NCI-H2107 treated with DMSO at 0.1 percent for 48 hours (cell line): ENCODE measurements around the gene EIF5.
A peak's percentile ranks its signal among the peaks of the same experiment; 100 is the strongest.

ENCODE experiments used
- DNase-seq: peaks from one replicate; lab custom pipeline; 2025; ENCODE audit not compliant: unreplicated experiment; lab: John Stamatoyannopoulos, UW

Gene EIF5

GRCh38 chr14:103392572-103392971, 58.5 kb downstream of the EIF5 start:
- no peak for DNase-seq

DNA sequence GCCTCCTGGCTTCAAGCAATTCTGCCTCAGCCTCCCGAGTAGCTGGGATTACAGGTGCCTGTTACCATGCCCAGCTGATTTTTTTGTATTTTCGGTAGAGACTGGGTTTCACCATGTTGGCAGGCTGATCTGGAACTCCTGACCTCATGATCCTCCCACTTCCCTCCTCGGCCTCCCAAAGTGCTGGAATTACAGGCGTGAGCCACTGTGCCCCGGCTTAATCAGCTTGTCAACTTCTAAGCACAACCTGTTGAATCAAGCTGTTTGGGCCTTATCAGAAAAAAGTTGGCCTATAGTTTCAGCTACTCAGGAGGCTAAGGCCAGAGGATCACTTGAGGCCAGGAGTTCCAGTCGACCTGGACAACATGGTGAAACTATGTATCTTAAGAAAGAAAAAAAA, 59.0 kb downstream of the EIF5 start:
- DNase-seq = no peak

- DNase-seq = peak; percentile 36
These were observed 59.9 kb downstream of the EIF5 start for GRCh38 chr14:103393676-103394626.
